ENCODE measurements around the gene MRPL39.

- TF ChIP-seq CTCF (conservative IDR thresholded peaks at IDR 0.05) (no peak), ZFX (IDR thresholded peaks at IDR 0.05) (no peak)
These were observed 17.2 kb upstream of the MRPL39 start for GRCh38 chr21:25624511-25624910.

All from C4-2B (cell line).